HG03025 (cell line): ENCODE data around the gene ANO7.

Source experiments
- ATAC-seq: cut with Tn5 transposase; IDR thresholded peaks from one replicate; pipeline ENCODE4 v1.9.1; 2021; ENCODE audit warnings: mild to moderate bottlenecking, moderate library complexity; ENCODE audit not compliant: unreplicated experiment, low FRiP score

ANO7 gene

GRCh38 chr2:241225983-241226382 lies 37.5 kb downstream of the ANO7 start:
- no peak for ATAC-seq

GRCh38 chr2:241226723-241227572 lies 38.5 kb downstream of the ANO7 start:
- no peak for ATAC-seq

GRCh38 chr2:241227594-241227993 lies 39.1 kb downstream of the ANO7 start:
- ATAC-seq: no peak

GRCh38 chr2:241228081-241228859 lies 39.8 kb downstream of the ANO7 start:
- ATAC-seq: no peak

GRCh38 chr2:241228860-241229516 lies 40.5 kb downstream of the ANO7 start:
- no peak for ATAC-seq

- ATAC-seq: no peak
Observed at GRCh38 chr2:241229563-241230401, 41.3 kb downstream of the ANO7 start.

GRCh38 chr2:241230435-241230834 lies 42.0 kb downstream of the ANO7 start:
- no peak for ATAC-seq

- ATAC-seq: no peak
Observed at GRCh38 chr2:241232736-241233575, 44.5 kb downstream of the ANO7 start.

- no peak for ATAC-seq
Observed at GRCh38 chr2:241234066-241234790, 45.8 kb downstream of the ANO7 start.

- no peak for ATAC-seq
Observed at GRCh38 chr2:241234962-241235740, 46.7 kb downstream of the ANO7 start.

- no peak for ATAC-seq
Observed at GRCh38 chr2:241235859-241236593, 47.5 kb downstream of the ANO7 start.

- ATAC-seq: no peak
Observed at GRCh38 chr2:241237047-241237446, 48.6 kb downstream of the ANO7 start.

GRCh38 chr2:241237949-241238371 lies 49.5 kb downstream of the ANO7 start:
- ATAC-seq: no peak

- ATAC-seq: no peak
Observed at GRCh38 chr2:241238693-241239198, 50.3 kb downstream of the ANO7 start.

GRCh38 chr2:241239552-241240202 lies 51.2 kb downstream of the ANO7 start:
- ATAC-seq: no peak

GRCh38 chr2:241240320-241241004 lies 52.0 kb downstream of the ANO7 start:
- no peak for ATAC-seq
